GM18873 (cell line): ENCODE data around the gene BAIAP2.

Experiments used
- ATAC-seq: cut with Tn5 transposase; IDR thresholded peaks from one replicate; pipeline ENCODE4 v1.9.1; 2021; ENCODE audit warnings: mild to moderate bottlenecking, moderate library complexity, moderate number of reproducible peaks; ENCODE audit not compliant: unreplicated experiment, low FRiP score

The BAIAP2 gene

DNA sequence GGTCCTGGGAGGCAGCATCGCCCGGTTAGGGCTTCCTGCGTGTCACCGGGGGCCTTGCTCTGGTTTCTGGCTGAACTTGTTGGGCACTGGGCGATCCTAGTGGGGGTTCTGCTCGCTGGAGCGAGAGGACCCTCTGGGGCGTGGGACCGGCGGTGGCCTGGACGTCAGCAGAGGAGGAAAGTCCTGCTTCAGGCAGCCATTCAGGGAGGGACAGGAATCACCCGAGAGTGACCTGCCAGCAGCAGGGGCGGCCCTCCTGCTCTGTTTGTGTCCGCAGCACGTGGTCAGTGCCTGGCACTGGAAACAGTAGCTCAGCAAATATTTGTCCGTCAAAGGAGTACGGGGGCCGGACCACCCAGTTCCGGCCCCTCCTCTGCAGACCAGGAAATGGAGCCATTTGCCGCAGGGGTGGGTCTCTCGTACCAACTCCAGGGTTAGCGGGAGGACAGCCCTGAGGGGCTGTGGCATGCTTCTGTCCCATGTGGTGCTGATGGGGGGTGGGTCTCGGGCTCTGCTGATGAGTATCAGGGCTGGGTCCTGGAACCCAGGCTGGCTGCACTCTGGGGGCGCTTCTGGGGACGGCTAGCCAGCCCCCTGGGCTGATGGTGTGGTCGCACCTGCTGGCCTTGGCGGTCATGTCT, 48.3 kb downstream of the BAIAP2 start:
- no peak for ATAC-seq

DNA sequence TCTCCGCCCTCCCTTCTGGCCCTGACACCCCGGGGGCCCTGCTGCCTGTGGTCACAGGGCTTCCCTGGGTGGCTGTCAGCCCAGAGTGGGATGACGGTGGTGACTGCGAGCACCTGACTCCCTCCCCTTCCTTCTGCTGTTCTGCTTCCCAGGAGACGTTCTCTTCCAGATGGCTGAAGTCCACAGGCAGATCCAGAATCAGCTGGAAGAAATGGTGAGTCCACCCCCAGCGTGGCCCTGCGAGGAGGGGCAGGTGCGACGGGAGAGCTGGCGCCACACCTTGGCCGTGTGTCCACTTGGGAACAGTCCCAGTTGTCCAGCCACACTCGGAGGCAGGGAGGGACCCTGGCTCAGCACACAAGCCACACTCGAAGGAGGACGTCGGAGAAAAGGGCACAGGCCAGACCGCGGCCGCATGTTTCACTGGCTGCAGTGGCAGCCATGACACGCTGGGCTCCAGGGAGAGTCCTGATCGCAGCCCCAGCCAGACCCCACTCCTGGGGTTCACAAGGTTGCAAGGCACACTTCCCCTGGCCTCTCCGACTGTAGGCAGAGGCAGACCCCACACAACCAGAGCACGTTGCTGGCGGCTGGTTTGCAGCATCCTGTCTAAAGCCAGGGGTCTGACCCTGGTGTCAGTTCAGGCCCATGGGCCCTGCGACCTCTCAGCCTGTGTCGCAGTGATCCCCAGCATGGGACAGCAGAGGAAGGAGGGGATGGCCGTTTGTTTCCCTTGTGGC, 49.9 kb downstream of the BAIAP2 start:
- no peak for ATAC-seq

DNA sequence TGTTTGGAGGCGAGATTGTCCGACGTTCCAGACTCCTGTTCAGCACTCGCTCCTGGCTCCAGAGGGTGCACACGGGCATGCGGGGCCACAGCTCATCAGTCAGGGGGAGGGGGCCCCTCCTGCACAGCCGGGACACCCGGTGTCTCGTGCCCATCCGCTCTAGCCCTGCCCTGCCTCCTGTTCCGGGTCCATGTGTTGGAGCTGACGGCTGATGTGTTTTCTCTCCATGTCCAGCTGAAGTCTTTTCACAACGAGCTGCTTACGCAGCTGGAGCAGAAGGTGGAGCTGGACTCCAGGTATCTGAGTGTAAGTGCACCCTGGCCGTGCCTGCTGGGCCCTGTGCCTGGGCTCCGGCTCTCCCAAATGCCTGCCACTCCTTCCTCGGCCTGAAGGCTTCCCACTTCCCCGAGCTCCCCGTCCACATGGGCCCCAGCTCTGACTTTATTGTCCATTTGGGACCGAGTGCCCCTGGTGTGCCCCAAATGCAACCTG, 50.5 kb downstream of the BAIAP2 start:
- no peak for ATAC-seq

DNA sequence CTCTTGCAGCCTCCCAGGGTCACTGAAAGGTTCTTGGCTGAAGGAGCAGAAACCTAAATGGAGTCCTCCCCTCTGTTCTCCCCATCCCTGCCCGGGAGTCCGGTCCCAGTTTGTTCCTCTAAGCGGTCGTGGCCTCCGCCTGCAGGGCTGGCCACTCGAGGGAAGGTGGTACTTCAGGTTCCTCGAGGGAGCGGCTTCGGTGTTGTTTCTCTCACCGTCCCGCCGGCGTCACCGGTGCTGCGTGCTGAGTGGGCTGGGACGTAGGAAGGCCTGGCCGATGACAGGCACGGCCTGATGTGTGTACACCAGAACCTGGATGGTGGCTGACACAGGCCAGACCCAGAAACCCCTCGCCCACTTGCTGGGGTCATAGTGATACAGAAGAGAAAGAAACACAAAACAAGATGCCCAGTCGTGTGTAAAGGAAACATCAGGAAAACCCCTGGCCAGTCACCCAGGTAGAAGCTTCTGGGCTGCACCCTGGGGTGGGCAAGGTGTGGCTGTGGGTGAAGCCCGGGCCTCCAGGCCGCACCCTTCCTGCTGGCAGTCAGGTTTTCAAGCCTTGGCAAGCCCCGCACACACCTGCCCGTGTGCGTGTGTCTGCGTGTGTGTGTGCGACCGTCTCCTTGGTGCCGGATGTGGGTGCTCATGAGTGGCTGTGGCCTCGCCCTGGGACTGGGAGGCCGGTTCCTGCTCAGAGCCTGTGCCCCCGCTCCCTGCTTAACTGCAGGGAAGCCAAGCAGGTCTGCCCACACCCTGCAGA, 52.0 kb downstream of the BAIAP2 start:
- no peak for ATAC-seq

DNA sequence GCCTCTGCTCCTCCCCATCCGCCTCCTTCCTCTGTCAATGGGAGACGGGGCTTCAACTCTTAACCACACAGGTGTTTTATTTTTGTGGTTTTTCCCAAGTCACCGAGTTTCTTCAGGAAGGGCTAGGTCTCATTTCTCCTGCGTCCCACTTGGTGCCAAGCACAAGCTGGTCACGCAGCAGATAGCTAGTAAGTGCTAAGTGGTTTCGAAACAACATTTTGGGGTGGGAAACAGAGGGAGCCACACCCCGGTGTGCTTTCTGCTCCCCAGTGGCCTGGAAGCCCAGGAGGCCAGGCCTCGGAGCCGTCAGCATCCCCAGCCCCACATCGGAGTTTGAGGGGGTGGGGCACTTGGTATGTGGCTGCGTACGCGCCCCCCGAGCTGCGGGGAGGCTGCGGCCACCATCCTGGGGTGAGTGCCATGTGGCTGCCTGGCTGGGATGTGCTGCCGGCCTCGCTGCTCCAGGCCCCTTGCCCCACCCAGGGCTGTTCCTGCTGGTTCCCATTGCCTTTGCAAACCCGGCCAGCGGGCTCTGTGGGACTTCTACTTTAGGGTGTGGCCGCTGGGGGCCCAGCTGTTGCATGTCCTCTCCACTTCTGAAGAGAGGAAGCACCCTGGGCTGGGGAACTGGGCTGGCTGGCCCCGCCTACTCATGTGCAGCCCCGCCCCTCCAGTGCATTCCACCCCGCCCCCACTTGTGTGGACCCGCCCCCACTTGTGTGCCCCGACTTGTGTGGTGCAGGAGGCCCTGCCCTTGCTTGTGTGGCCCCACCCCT, 55.6 kb downstream of the BAIAP2 start:
- no peak for ATAC-seq

DNA sequence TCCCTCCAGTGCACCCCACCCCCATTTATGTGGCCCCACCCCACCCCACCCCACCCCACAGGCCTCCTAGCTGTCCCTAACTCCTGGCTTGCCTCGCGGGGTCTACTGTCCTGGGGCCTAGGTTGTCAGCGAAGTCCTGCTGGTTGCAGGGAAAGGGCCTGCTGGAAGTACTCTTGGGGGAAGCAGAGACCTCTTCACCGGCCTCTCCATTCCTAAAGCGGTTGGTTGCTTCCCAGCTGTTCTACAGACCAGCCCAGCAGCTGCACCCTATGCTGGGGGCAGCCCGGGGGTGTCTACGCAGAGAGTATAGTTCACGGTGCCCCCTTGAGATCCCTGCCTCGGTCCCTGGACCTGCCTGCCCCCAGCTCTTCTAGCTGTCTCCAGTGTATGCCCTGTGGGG, 56.2 kb downstream of the BAIAP2 start:
- no peak for ATAC-seq

DNA sequence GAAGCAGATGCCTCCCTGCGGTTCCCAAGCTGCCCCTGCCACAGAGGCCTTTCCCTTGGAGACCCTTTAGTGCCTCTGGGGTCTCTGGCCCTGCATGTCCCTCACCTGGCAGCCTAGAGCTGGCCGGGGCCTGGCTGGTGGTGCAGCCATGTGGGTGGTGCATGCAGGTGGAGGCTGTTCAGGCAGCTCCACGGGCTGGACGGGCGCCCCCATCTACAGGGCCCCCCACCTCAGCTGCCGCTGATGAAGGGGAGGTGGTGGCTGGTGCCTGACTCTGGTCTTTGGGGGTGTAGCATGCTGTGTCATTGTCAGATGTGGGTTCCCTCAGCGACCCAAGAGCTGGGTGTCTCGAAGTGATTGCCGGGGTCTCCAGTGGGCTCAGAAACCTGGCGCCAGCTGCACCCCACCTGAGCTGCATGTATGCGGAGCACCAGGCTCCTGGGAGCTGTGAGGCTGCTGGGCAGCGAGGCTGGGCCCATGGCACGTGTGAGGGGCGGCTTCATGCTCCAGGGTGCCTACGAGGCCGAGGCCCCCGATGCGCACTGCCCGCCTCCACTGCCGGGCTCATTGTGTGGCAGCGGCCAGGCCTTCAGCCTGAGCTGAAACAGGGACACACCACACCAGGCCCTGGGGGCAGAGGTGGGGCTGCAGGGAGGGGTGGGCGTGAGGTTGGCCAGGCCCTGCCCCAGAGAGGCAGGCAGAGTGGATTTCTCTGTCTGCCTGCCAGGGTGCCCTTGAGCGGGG, 57.0 kb downstream of the BAIAP2 start:
- no peak for ATAC-seq

DNA sequence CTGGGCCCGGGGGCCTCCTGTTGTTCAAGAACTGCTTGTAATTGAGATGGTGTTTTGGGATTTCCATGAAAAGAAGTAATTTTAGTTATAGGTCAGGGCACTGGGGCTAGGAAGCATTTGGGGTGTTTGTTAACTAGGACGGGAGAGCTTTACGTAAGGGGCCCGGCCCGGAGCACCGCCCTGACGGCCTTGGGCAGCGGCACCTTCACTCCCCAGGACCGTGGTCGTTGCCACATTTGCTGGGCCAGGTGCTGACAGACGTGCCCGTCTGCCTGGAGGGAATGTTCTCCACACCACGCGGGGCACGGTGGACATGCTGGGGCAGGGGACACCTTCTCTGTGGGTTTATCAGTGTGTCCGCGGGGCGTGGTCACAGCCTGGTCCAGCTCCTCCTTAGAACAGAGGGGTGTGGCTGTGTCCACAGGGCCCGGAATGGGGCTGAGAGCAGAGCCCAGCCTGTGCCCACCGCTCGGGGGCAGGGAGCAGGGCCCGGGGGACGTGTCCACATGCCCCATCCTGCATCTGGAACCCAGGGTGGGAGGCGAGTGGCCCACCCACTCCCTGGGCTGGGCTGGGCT, 57.7 kb downstream of the BAIAP2 start:
- ATAC-seq: no peak

DNA sequence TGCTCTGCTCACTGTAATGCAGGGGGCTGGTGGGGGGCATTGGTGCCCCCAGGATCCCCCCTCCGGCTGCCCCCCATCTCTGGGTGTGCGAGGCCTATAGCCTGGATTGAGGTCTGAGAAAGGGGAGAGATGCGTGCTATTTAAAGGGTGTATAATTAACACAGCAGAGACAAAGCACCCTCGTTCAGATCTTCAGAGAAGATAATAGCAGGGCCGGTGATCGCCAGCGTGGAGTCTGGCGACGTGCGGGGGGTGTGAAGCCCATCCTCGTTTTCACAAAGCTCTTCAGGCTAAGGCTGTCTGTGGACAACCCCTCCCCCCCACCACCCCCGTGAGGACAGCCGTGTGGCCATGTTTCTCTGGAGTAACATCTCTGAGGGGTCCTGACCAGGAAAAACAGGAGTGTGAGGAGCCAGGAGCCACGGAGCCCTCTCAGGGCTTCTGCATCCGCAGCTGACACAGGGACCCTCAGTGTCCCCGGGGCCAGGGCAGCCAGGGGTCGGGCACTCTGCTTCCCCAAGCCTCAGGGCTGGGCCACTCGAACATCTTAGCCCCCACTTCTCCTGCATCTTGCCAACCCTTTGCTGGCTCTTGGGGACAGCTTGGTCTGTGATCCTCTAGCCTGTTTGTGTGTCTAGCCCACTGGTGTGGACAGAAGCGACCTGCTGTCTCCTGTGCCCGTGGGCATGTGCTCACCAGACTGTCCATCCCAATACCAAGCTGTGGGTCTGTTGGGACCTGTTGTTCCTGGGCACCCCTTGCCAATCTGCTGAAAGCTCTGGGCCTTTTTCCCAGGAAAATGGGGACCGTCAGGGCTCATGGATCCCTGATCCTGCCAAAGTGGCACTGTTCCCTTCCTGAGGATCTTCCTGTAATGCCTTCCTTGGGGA, 58.9 kb downstream of the BAIAP2 start:
- ATAC-seq: no peak

DNA sequence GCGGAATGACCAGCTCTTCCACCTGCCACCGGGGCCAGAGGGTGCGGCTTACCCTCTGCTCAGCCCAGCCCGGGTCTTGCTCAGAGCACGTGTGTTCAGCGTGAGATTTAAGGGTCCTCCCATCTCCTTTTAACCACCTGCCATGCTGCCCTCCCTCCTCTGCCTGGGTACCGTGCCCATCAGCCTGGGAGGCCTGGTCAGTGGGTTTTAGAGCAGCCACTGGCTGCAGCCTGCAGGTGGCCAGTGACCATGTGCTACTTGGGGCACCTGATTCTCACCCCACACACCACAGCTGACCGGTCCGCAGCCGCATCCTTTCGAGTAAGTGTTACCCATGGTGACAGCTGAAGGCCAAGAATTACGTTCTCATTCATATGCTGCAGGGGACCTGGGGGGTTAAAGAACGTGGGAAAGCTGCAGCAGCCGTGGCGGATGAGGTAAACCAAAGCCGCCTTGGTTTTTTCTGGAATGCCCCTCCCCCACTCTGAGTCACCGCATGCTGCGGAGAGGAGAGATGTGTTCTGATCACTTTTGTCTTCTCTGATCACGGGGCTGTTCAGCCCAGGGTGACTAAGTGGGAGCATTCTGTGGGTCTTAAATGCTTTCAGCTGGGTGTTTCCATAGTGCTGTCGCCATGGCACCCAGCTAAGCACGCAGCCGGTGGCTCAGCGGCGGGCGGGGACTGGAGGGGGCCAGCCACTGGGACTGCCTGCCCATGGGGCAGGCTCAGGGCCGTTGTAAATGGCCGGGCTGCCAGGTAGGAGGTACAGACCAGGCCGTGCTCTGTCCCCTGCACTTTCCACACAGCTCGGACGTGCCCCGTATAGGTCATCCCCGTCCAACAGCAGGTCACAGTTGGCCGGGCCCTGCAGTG, 59.8 kb downstream of the BAIAP2 start:
- ATAC-seq: no peak

DNA sequence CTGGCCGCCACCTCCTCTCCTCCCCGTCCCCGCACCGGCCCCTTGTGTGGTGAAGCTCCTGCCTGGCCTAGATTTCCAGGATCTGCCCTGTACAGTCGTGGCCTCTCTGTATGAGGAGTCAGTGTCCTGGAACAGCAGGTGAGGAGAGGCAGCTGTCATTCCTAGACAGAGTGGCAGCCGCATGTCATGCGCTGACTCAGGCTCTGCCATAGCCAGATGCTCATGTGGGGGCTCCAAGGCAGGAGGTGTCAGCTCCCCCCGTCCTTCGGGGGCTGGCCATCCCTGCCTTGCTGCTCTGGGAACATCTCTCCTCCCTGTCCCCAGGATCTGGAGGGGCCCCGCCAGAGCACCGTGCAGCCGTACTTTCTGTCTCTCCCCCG, 60.4 kb downstream of the BAIAP2 start:
- no peak for ATAC-seq

DNA sequence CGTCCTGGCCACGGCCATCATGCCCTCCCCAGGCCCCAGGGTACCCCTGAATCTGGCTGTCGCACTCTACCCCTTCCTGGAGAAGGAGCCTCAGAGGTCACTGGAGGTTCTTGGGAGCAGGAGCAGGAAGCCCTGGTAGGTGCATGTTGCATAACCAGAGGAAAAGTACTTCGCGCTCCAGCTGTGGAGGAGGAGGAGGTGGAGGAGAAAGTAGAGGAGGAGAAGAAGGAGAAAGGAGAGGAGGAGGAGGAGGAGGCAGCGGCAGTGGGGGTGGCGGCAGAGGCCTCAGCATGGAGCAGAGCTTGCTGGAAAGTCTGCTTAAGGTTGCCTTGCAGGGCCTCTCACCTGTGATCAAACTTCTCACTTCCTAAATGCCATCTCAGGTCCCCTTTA, 61.8 kb downstream of the BAIAP2 start:
- no peak for ATAC-seq

DNA sequence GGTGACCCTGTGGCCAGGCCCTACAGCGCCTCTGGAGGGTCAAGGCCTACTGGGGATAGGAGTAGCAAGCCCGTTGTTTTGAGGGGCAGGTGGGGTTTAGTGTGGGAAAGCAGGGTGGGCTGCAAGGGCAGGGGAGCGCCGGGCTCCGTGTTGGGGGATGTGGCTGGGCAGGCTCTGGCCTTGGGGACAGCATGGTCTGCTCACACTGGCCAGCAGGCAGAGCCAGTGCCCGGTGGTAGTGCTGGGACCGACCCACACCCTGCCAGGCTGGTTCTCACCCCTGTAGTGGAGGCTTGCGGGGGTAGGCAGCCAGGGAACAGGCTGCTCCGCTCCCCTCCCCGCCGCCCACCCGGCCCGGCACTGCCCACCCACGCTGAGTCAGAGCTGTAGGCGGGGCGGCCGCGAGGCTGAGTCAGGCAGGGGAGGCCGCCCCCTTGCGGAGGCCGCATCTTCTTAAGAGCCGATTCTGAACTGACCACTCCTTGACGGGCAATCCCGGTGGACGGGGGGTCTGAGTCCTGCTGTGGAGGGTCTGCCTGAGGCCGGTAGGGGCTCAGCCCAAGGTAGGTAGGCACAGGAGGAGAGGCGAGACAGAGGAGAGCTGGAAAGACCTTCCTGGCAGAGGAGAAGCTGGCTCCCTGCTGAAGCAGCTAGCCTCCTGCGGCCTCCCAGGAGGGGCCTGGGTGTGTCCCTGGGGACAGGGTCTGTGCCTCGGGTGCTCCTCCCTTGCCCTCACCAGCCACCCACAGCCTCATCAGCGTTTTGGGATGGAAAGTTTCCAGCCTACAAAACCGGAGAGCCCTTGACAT, 62.4 kb downstream of the BAIAP2 start:
- ATAC-seq: no peak

DNA sequence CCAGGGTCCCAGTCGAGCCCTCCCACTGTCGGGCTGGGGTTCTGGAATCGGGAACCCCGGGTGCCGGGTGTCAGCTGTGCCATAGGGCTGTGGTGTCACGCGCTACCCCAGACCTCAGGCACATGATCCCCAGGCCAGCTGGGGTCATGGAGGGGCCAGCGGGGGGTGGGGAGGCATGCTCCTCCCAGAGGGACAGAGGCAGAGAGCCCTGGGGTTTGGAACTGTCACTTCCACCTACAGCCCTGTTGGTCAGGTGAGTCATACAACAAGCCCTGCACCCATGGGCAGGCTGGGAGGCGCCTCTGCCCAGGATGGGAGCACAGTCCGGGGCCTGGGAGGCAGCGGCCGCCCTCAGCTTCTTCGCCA, 63.0 kb downstream of the BAIAP2 start:
- no peak for ATAC-seq

DNA sequence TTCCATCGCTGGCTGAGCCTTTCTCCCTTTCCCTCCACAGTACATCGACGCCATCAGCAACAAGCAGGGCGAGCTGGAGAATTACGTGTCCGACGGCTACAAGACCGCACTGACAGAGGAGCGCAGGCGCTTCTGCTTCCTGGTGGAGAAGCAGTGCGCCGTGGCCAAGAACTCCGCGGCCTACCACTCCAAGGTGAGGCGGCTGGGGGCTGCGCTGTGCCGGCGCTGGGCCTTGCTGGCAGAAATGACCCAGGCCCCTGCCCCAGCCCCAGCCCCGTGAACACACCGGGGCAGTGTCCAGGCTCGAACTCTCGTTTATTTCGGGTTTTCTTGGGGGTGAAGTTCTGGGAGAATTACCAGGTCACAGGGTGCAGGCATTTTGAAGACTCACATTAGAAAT, 64.9 kb downstream of the BAIAP2 start:
- no peak for ATAC-seq

DNA sequence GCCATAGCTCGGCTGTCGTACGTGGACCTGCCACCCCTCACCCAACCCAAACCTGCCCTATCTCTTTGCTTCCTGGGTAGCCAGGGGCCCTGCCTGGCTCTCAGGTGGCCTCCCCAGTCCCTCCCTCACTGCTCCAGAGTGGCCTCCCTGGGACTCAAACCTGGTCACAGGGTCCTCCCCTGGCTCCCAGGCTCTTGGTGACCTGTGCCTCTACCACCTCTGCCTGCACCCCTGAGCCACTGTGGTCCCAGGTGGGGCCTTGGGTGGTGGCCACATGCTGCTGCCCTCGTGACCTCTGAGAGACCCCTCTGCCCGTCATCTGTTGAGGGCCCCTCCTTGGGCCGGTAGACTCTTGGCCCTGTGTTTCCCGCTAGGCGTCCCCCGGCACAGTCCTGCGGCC, 65.7 kb downstream of the BAIAP2 start:
- ATAC-seq: no peak
